GM23338 (cell line): ENCODE results near the gene COBL.

ENCODE experiments used
- CTCF ChIP-seq, 2 experiments: fragments of 200-600 bp in 1 of 2; sonication (generic) in 1 of 2; conservative IDR thresholded peaks; 2 replicates each; pipeline versions ENCODE4 v1.5.1 to v1.6.1; 2016 to 2017; ENCODE audit warnings: antibody characterized with exemption in 2 of 2, low read depth in 2 of 2, mild to moderate bottlenecking in 2 of 2, moderate library complexity in 1 of 2
- EZH2 ChIP-seq: fragments of 200-600 bp; sonication (generic); IDR thresholded peaks from one replicate; pipeline ENCODE4 v1.8.0; 2017; ENCODE audit warnings: antibody characterized with exemption, mild to moderate bottlenecking, low read depth; ENCODE audit not compliant: unreplicated experiment
- EZH2phosphoT487 ChIP-seq: fragments of 200-600 bp; sonication (generic); IDR thresholded peaks from one replicate; pipeline ENCODE4 v1.8.1; 2018; ENCODE audit warnings: antibody characterized with exemption; ENCODE audit not compliant: unreplicated experiment
- JUNB ChIP-seq: IDR thresholded peaks from one replicate; pipeline ENCODE4 v1.6.1; 2016; ENCODE audit warnings: antibody characterized with exemption; ENCODE audit not compliant: unreplicated experiment
- POLR2AphosphoS5 ChIP-seq: IDR thresholded peaks from 2 replicates; pipeline ENCODE4 v1.6.1; 2016; ENCODE audit warnings: antibody characterized with exemption, low read depth
- ZNF331 ChIP-seq: fragments of 250-450 bp; sonication (Bioruptor Pico); IDR thresholded peaks from 2 replicates; pipeline ENCODE4 v1.5.0; 2020; ENCODE audit warnings: low read depth, mild to moderate bottlenecking, moderate library complexity

GRCh38 chr7:51160411-51160810, 156.2 kb downstream of the COBL start:
- TF ChIP-seq CTCF (conservative IDR thresholded peaks at IDR 0.05; ENCODE audit: low read depth in 2 of 2) (no peak), EZH2 (no peak), JUNB (no peak), ZNF331 (CRISPR knock-in tag) (no peak), POLR2AphosphoS5 (no peak), EZH2phosphoT487 (no peak)
